H1 (cell line): ENCODE measurements around the gene TIMP3. TPM values are rescaled to one million over a fixed set of nuclear protein-coding genes. Genes with fewer than 3 reads are reported as not detected.

Source experiments
- CTCF ChIA-PET: fragments of 300-600 bp; sonication (Branson Sonifier 250); formaldehyde crosslinking; loops from one replicate; lab custom pipeline; 2021; ENCODE audit not compliant: partially characterized antibody; lab: Charles Lee
- POLR2A ChIA-PET: fragments of 300-600 bp; sonication (Branson Sonifier 250); formaldehyde crosslinking; loops from one replicate; lab custom pipeline; 2021; ENCODE audit warnings: inconsistent platforms; ENCODE audit not compliant: partially characterized antibody; lab: Charles Lee
- DNase-seq, 2 experiments: peaks; one replicate each; pipeline versions ENCODE4 v3.0.0 to v3.0.0-alpha.2; 2010 to 2022; ENCODE audit warnings: low spot score in 2 of 2, low read depth in 1 of 2, mixed read lengths in 1 of 2
- FAIRE-seq: peaks from 2 replicates; lab custom pipeline; 2011; peaks lifted over from hg19 to GRCh38; lab: Jason Lieb, UNC
- H2AFZ ChIP-seq: 2 replicates; pipeline ENCODE4 v1.8.1; 2012; ENCODE audit warnings: low read length, inconsistent platforms
- H2AK5ac ChIP-seq: 2 replicates; pipeline ENCODE4 v1.6.1; 2013; ENCODE audit warnings: low read depth, low read length
- H2BK120ac ChIP-seq: replicated peaks from 2 replicates; pipeline ENCODE3; 2013; ENCODE audit warnings: low read depth, low read length, inconsistent platforms
- H2BK12ac ChIP-seq: 2 replicates; pipeline ENCODE4 v1.6.1; 2013; ENCODE audit warnings: low read depth, low read length
- H2BK15ac ChIP-seq: 2 replicates; pipeline ENCODE4 v1.6.1; 2013; ENCODE audit warnings: low read length
- H2BK20ac ChIP-seq: 2 replicates; pipeline ENCODE4 v1.6.1; 2013; ENCODE audit warnings: low read length
- H2BK5ac ChIP-seq: 2 replicates; pipeline ENCODE4 v1.6.1; 2013; ENCODE audit warnings: low read depth, low read length
- H3K14ac ChIP-seq: 2 replicates; pipeline ENCODE4 v1.6.1; 2013; ENCODE audit warnings: inconsistent platforms; ENCODE audit not compliant: insufficient read length
- H3K18ac ChIP-seq: 2 replicates; pipeline ENCODE4 v1.6.1; 2013; ENCODE audit warnings: low read length; ENCODE audit errors: extremely low read depth
- H3K23ac ChIP-seq: 2 replicates; pipeline ENCODE4 v1.6.1; 2013; ENCODE audit warnings: inconsistent platforms; ENCODE audit not compliant: insufficient read length
- H3K23me2 ChIP-seq: 2 replicates; pipeline ENCODE4 v1.6.1; 2013; ENCODE audit warnings: low read depth, low read length
- H3K27ac ChIP-seq: 2 replicates; pipeline ENCODE4 v1.6.1; 2011; ENCODE audit warnings: low read depth, low read length, inconsistent platforms
- H3K27me3 ChIP-seq, 4 experiments: replicated peaks in 1 of 4; 1 replicate in 1 of 4; 2 replicates in 3 of 4; pipeline versions ENCODE4 v1.6.1 to v1.8.1; 2011 to 2013; ENCODE audit warnings: low read length in 3 of 4, mild to moderate bottlenecking in 3 of 4, inconsistent platforms in 2 of 4, mixed read lengths in 2 of 4, moderate library complexity in 1 of 4; ENCODE audit not compliant: control insufficient read depth in 3 of 4, insufficient read depth in 3 of 4; ENCODE audit errors: extremely low read depth in 1 of 4
- H3K36me3 ChIP-seq, 4 experiments: 2 replicates each; pipeline versions ENCODE4 v1.6.1 to v1.8.1; 2011 to 2013; ENCODE audit warnings: mild to moderate bottlenecking in 4 of 4, low read length in 3 of 4, moderate library complexity in 2 of 4, control low read depth in 1 of 4, inconsistent platforms in 1 of 4; ENCODE audit not compliant: insufficient read depth in 4 of 4, control insufficient read depth in 2 of 4
- H3K4ac ChIP-seq: replicated peaks from 2 replicates; pipeline ENCODE3; 2013; ENCODE audit warnings: low read length, low read depth, mixed read lengths, inconsistent platforms; ENCODE audit not compliant: insufficient read length
- H3K4me1 ChIP-seq, 4 experiments: replicated peaks in 1 of 4; 1 replicate in 1 of 4; 2 replicates in 3 of 4; pipeline versions ENCODE4 v1.6.1 to v1.8.1; 2011 to 2013; ENCODE audit warnings: low read length in 3 of 4, inconsistent platforms in 2 of 4, mixed read lengths in 1 of 4; ENCODE audit not compliant: insufficient read depth in 4 of 4, control insufficient read depth in 3 of 4
- H3K4me2 ChIP-seq, 2 experiments: 2 replicates each; pipeline versions ENCODE4 v1.6.1 to v1.8.1; 2011 to 2013; ENCODE audit warnings: low read depth in 2 of 2, low read length in 2 of 2, control low read depth in 1 of 2, inconsistent platforms in 1 of 2, mild to moderate bottlenecking in 1 of 2; ENCODE audit not compliant: insufficient read depth in 1 of 2
- H3K4me3 ChIP-seq, 4 experiments: fragments of 200-600, 300-600 bp in 1 of 4; sonication (generic), shearing (Covaris generic), sonication (Bioruptor Twin) in 1 of 4; 2 replicates each; pipeline versions ENCODE4 v1.5.1 to v1.8.1; 2011 to 2016; ENCODE audit warnings: low read length in 4 of 4, low read depth in 3 of 4, control low read depth in 2 of 4, inconsistent platforms in 2 of 4, mild to moderate bottlenecking in 2 of 4, mixed read lengths in 1 of 4, moderate library complexity in 1 of 4; ENCODE audit not compliant: insufficient read depth in 2 of 4; ENCODE audit errors: extremely low read depth in 1 of 4
- H3K56ac ChIP-seq: replicated peaks from 2 replicates; pipeline ENCODE3; 2013; ENCODE audit warnings: low read depth, mild to moderate bottlenecking, mixed read lengths, low read length, inconsistent platforms; ENCODE audit not compliant: insufficient read length
- H3K79me1 ChIP-seq: 2 replicates; pipeline ENCODE4 v1.6.1; 2013; ENCODE audit warnings: low read depth, low read length, control low read depth
- H3K79me2 ChIP-seq, 2 experiments: 2 replicates each; pipeline versions ENCODE4 v1.6.1 to v1.8.1; 2012 to 2013; ENCODE audit warnings: low read length in 2 of 2, mild to moderate bottlenecking in 2 of 2, inconsistent platforms in 1 of 2; ENCODE audit not compliant: insufficient read depth in 2 of 2, control insufficient read depth in 1 of 2
- H3K9ac ChIP-seq, 4 experiments: replicated peaks in 1 of 4; 1 replicate in 1 of 4; 2 replicates in 3 of 4; pipeline versions ENCODE4 v1.6.1 to v1.8.1; 2011 to 2013; ENCODE audit warnings: low read depth in 3 of 4, low read length in 3 of 4, control low read depth in 2 of 4, mild to moderate bottlenecking in 2 of 4, moderate library complexity in 2 of 4, inconsistent platforms in 1 of 4; ENCODE audit errors: extremely low read depth in 1 of 4
- H3K9me3 ChIP-seq, 2 experiments: 2 replicates each; pipeline versions ENCODE4 v1.6.1 to v1.8.1; 2012 to 2013; ENCODE audit warnings: mild to moderate bottlenecking in 2 of 2, moderate library complexity in 2 of 2, control low read depth in 1 of 2, inconsistent platforms in 1 of 2, low read depth in 1 of 2, low read length in 1 of 2, mixed read lengths in 1 of 2; ENCODE audit not compliant: insufficient read depth in 2 of 2
- H4K20me1 ChIP-seq, 2 experiments: replicated peaks in 1 of 2; 2 replicates each; pipeline versions ENCODE3 to v1.8.1; 2011 to 2013; ENCODE audit warnings: inconsistent platforms in 2 of 2, low read length in 2 of 2, mild to moderate bottlenecking in 1 of 2; ENCODE audit not compliant: insufficient read depth in 2 of 2, control insufficient read depth in 1 of 2
- H4K5ac ChIP-seq: 2 replicates; pipeline ENCODE4 v1.6.1; 2013; ENCODE audit warnings: low read length, low read depth, mixed read lengths, inconsistent platforms; ENCODE audit not compliant: insufficient read length
- H4K8ac ChIP-seq: 2 replicates; pipeline ENCODE4 v1.8.0; 2013; ENCODE audit warnings: mild to moderate bottlenecking, moderate library complexity, low read length, inconsistent platforms; ENCODE audit not compliant: insufficient read depth; ENCODE audit errors: extremely low read depth
- H4K91ac ChIP-seq: replicated peaks from 2 replicates; pipeline ENCODE3; 2013; ENCODE audit warnings: low read length, mixed read lengths, inconsistent platforms; ENCODE audit not compliant: insufficient read length
- GTF2F1 ChIP-seq: IDR thresholded peaks from 2 replicates; pipeline ENCODE4 v1.6.1; 2012; ENCODE audit warnings: low read depth, low read length, improper control_type of control experiment, borderline replicate concordance
- POLR2A ChIP-seq, 2 experiments: IDR thresholded peaks; 1 replicate in 1 of 2; 2 replicates in 1 of 2; pipeline ENCODE4 v1.6.1; 2011; ENCODE audit warnings: low read depth in 2 of 2, low read length in 2 of 2, mild to moderate bottlenecking in 2 of 2; ENCODE audit errors: control extremely low read depth in 1 of 2
- SP1 ChIP-seq: IDR thresholded peaks from 2 replicates; pipeline ENCODE4 v1.6.1; 2011; ENCODE audit warnings: low read depth, low read length
- SP4 ChIP-seq: IDR thresholded peaks from 2 replicates; pipeline ENCODE4 v1.6.1; 2012; ENCODE audit warnings: low read length, inconsistent platforms
- TAF1 ChIP-seq: IDR thresholded peaks from 2 replicates; pipeline ENCODE4 v1.6.1; 2011; ENCODE audit warnings: mild to moderate bottlenecking, low read depth, low read length
- TEAD4 ChIP-seq: IDR thresholded peaks from 2 replicates; pipeline ENCODE4 v1.6.1; 2012; ENCODE audit warnings: low read depth, low read length, inconsistent platforms, mixed read lengths
- WGBS, 2 experiments: shearing (Covaris generic) in 1 of 2; methylation state at CpG; one replicate each; pipeline versions ENCODE4 v1.1.6 to v1.1.7; 2013 to 2015; ENCODE audit warnings: low lambda C conversion rate in 2 of 2, mixed read lengths in 2 of 2, inconsistent platforms in 1 of 2, low coverage in 1 of 2, missing lambda C conversion rate in 1 of 2; ENCODE audit not compliant: insufficient replicate concordance in 2 of 2, insufficient coverage in 1 of 2, insufficient read length in 1 of 2; ENCODE audit errors: extremely low coverage in 1 of 2, missing lambda C conversion rate in 1 of 2; 5-methylcytosine and 5-hydroxymethylcytosine counted together
- polyA plus RNA-seq, 7 experiments: library from polyadenylated mRNA; depleted of rRNA in 3 of 7; stranded (reverse) in 5 of 7; unstranded in 2 of 7; fragments of >200 nt in 5 of 7; fragments of 200-250 nt in 2 of 7; gene quantifications; 1 replicate in 5 of 7; 2 replicates in 1 of 7; 4 replicates in 1 of 7; pipeline versions ENCODE4 v1.2.1 to v1.2.3, GENCODE V29; 2011 to 2013; ENCODE audit warnings: missing spikeins in 2 of 7, mixed read lengths in 2 of 7
- total RNA-seq: library from RNA; stranded (reverse); fragmentation: NEBNext Ultra II Directional; extraction: Animal tissue kit (Norgen Biotek cat#: 25700); gene quantifications from 2 replicates; pipeline ENCODE4 v1.2.1, GENCODE V29; 2021

The TIMP3 gene
- total and polyA plus RNA-seq, 2 of the 8 experiments (the other 6 are each of a cell fraction or from before 2014, with no cell fraction given): 1.3 to 4.7 TPM

DNA sequence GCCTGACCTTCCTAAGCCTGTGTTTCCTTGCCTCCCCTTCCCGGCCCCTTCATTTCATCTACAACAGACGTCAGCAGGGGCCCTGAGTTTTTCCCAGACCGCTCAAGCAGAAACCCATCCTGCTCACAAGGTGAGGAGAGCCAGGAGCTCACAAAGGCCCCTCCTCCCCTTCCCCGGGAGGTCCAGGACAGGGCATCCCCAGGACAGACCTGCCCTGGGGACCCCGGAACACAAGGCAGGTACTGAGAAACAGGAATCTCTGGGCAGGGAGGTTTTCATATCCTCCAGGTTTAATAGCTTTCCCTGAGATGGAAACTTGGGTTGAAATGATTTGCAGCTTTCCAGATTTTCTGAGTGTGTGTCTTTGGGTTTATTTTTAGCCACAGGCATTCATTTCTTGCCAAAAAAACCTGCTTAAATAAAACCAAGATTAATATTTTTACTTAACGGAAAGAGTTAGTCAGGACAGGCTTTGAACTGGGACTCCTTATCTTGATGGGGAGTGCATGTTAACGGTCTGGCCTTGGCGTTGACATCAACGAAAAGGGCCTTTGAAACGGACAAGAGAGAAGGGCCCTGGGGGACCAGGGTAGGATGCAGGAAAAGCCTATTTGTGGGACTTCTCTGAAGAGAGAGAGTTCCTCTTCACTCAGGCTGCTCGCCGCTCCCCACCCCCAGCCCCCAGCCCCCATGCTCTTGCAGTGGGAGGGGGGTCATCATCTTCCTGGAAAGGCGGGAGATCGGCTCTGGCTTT is 38.5 kb downstream of the TIMP3 start:
- Histone ChIP-seq H3K4me2 (no peak overlapping the region), H2AK5ac (no peak overlapping the region), H3K36me3 (no peaks in the 10 kb centered on the region; a peak in 1 of 8 replicates), H4K20me1 (peaks cover 2 to 4% of the 10 kb centered on the region in 2 experiments), H3K27ac (no peak overlapping the region), H3K56ac (no peak overlapping the region), H2BK15ac (no peak overlapping the region), H3K4me1 (no peaks in the 10 kb centered on the region; a peak in 1 of 7 replicates), H3K79me1 (no peaks in the 10 kb centered on the region), H2AFZ (no peak overlapping the region), H3K23me2 (no peaks in the 10 kb centered on the region), H2BK12ac (no peak overlapping the region), H2BK120ac (no peak overlapping the region), H3K9ac (no peak overlapping the region), H3K18ac (no peak overlapping the region), H3K14ac (no peak overlapping the region), H3K4ac (no peak overlapping the region), H4K8ac (no peak overlapping the region), H2BK20ac (no peak overlapping the region), H4K91ac (no peak overlapping the region), H3K79me2 (no peaks in the 10 kb centered on the region; a peak in 1 of 4 replicates), H4K5ac (no peak overlapping the region), H3K4me3 (no peak overlapping the region), H3K9me3 (no peaks in the 10 kb centered on the region), H2BK5ac (no peak overlapping the region), H3K27me3 (no peaks in the 10 kb centered on the region), H3K23ac (no peak overlapping the region)
- 89% methylated on average over 13 of the region's 14 CpGs; no CpG with 5 or more reads in 1 of the 2 experiments for WGBS, 2 experiments
- POLR2A ChIA-PET: no interaction called here
- CTCF ChIA-PET: interaction anchor here (1.3 to 4.4 kb wide), 2 partner anchors 10 to 14 kb away, joined by 3 to 39 read pairs; no protein-coding TSS in a partner anchor
- DNase-seq: no peak
- no peak for TF ChIP-seq TEAD4
- TF ChIP-seq SP4: no peak
- no peak for TF ChIP-seq POLR2A (IDR thresholded peaks at IDR 0.05; ENCODE audit: control extremely low read depth in 1 of 2, low read depth in 2 of 2, low read length in 2 of 2)
- TF ChIP-seq TAF1: no peak
- no peak for TF ChIP-seq GTF2F1
- no peak for TF ChIP-seq SP1
- FAIRE-seq: no peak
